Measurements from ENCODE around the gene EPS8L3. TPM values are rescaled to one million over a fixed set of nuclear protein-coding genes. Genes with fewer than 3 reads are reported as not detected.
A peak's percentile ranks its signal among the peaks of the same experiment; 100 is the strongest.
"Not testable (repeated sequence)": the region's sequence is repeated elsewhere in the genome, so short reads cannot be mapped to it uniquely, and the experiment has no call there.

Gene EPS8L3
- total RNA-seq, 1 donor from 2014 or later, result not detected

- DNase-seq (ENCODE audit: low spot score), result peak; percentile 72
Measured at GRCh38 chr1:109711593-109712320, 52.0 kb downstream of the EPS8L3 start, which contains the start of gene GSTM5. TSS of gene GSTM5 (plus strand) at chr1:109712251. CDS start at chr1:109712313, 62 bp downstream.

- DNase-seq (ENCODE audit: low spot score), result not testable (repeated sequence)
Measured at GRCh38 chr1:109709822-109710221, 53.9 kb downstream of the EPS8L3 start.

GRCh38 chr1:109708949-109709348, 54.8 kb downstream of the EPS8L3 start:
- peak; percentile 0 for DNase-seq (ENCODE audit: low spot score)

- DNase-seq (ENCODE audit: low spot score), result peak; percentile 0
Measured at GRCh38 chr1:109705411-109705810, 58.3 kb downstream of the EPS8L3 start.

- peak; percentile 1 for DNase-seq (ENCODE audit: low spot score)
Measured at GRCh38 chr1:109704173-109704572, 59.5 kb downstream of the EPS8L3 start.

GRCh38 chr1:109702940-109703339, 60.8 kb downstream of the EPS8L3 start:
- DNase-seq (ENCODE audit: low spot score), result not testable (repeated sequence)

Other genes starting within 250 kb of the EPS8L3 start
- gene GPR61, start 224.1 kb downstream of the EPS8L3 start, total RNA-seq (ENCODE audit: insufficient read depth, low replicate concordance), result 3.1 TPM
- gene GNAI3, start 215.3 kb downstream of the EPS8L3 start, total RNA-seq (ENCODE audit: insufficient read depth, low replicate concordance), result 16.9 TPM
- not detected for gene GNAT2, start 144.3 kb downstream of the EPS8L3 start, total RNA-seq (ENCODE audit: insufficient read depth, low replicate concordance)
- gene AMPD2, start 144.1 kb downstream of the EPS8L3 start, total RNA-seq (ENCODE audit: insufficient read depth, low replicate concordance), result 76.8 TPM
- 6.5 TPM for gene GSTM4, start 107.8 kb downstream of the EPS8L3 start, total RNA-seq (ENCODE audit: insufficient read depth, low replicate concordance)
- gene GSTM2, start 95.9 kb downstream of the EPS8L3 start, total RNA-seq (ENCODE audit: insufficient read depth, low replicate concordance), result 46.7 TPM
- 23.8 TPM for gene GSTM1, start 76.1 kb downstream of the EPS8L3 start, total RNA-seq (ENCODE audit: insufficient read depth, low replicate concordance)
- gene GSTM5, start 51.7 kb downstream of the EPS8L3 start, total RNA-seq (ENCODE audit: insufficient read depth, low replicate concordance), result 12.0 TPM
- gene GSTM3, start 22.9 kb downstream of the EPS8L3 start, total RNA-seq (ENCODE audit: insufficient read depth, low replicate concordance), result 82.6 TPM
- gene CSF1, start 146.9 kb upstream of the EPS8L3 start, total RNA-seq (ENCODE audit: insufficient read depth, low replicate concordance), result 5.8 TPM
- 54.9 TPM for gene AHCYL1, start 220.8 kb upstream of the EPS8L3 start, total RNA-seq (ENCODE audit: insufficient read depth, low replicate concordance)